ENCODE data around the gene UQCRC1. TPM values are rescaled to one million over a fixed set of nuclear protein-coding genes. Genes with fewer than 3 reads are reported as not detected.

The UQCRC1 gene
- total RNA-seq, 4 donors from 2014 or later: 679 to 861 (median 720) TPM

DNA sequence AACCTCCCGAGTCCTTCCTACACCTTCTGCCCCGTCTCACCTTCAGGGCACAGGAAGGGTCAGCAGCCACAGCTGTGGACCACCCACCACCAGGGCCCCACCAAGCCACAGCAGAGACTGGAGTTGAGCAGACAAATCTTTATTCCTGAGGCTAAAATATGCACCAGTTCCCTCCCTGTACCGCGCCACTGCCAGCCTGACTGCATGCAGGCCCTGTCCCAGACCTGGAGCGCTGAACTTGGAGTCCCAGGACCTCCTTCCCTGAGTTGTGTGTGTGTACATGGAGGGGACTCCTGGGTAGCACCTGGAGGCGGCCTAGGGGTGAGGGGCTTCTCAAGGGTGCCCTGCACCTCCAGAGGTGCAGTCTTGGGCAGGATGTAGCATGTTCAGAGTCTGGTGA lies 16.2 kb upstream of the UQCRC1 start:
- Histone ChIP-seq H3K4me1 (no peaks in the 10 kb centered on the region), H3K4me3 (no peak overlapping the region), H3K9me3 (no peaks in the 10 kb centered on the region), H3K36me3 (peaks cover 0 to 35% of the 10 kb centered on the region in 2 donors), H3K27ac (no peak overlapping the region), H3K27me3 (no peaks in the 10 kb centered on the region)
- ATAC-seq (no peak), DNase-seq (no peak)
- intact Hi-C loops (cut with DNase I; ENCODE audit: low total_unique reads): no loop called here
- in situ Hi-C loops (cut with MboI; ENCODE audit: low sequenced_read_pairs in 4 of 4): no loop called here
- TF ChIP-seq, protein P1, sequence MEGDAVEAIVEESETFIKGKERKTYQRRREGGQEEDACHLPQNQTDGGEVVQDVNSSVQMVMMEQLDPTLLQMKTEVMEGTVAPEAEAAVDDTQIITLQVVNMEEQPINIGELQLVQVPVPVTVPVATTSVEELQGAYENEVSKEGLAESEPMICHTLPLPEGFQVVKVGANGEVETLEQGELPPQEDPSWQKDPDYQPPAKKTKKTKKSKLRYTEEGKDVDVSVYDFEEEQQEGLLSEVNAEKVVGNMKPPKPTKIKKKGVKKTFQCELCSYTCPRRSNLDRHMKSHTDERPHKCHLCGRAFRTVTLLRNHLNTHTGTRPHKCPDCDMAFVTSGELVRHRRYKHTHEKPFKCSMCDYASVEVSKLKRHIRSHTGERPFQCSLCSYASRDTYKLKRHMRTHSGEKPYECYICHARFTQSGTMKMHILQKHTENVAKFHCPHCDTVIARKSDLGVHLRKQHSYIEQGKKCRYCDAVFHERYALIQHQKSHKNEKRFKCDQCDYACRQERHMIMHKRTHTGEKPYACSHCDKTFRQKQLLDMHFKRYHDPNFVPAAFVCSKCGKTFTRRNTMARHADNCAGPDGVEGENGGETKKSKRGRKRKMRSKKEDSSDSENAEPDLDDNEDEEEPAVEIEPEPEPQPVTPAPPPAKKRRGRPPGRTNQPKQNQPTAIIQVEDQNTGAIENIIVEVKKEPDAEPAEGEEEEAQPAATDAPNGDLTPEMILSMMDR (IDR thresholded peaks at IDR 0.05 in 4 of 5, conservative IDR thresholded peaks at IDR 0.05 in 1 of 5): no peak
- no peak for TF ChIP-seq POLR2A (IDR thresholded peaks at IDR 0.05)

DNA sequence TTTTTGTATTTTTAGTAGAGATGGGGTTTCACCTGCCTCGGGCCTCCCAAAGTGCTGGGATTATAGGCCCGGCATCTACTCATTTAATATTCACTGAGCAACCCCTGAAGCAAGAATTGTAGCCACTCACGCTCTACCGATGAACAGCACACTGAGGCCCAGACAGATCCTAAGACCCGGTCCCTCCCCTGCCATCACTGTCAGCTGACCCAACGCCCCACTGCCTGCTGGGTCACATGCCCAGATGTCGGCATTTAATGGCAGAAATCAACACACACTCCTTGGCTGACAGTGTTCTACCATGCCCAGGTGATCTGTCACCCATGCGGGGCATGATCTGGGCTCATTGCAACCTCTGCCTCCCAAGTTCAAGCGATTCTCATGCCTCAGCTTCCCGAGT lies 15.3 kb upstream of the UQCRC1 start:
- Histone ChIP-seq H3K4me3 (no peak overlapping the region), H3K27me3 (no peaks in the 10 kb centered on the region), H3K9me3 (no peaks in the 10 kb centered on the region), H3K36me3 (peaks cover 0 to 27% of the 10 kb centered on the region in 2 donors), H3K4me1 (no peaks in the 10 kb centered on the region), H3K27ac (no peak overlapping the region)
- TF ChIP-seq, protein P1 (IDR thresholded peaks at IDR 0.05 in 4 of 5, conservative IDR thresholded peaks at IDR 0.05 in 1 of 5): no peak
- no peak for TF ChIP-seq POLR2A (IDR thresholded peaks at IDR 0.05)
- intact Hi-C loops (cut with DNase I; ENCODE audit: low total_unique reads) (no loop called here), in situ Hi-C loops (cut with MboI; ENCODE audit: low sequenced_read_pairs in 4 of 4) (no loop called here)
- DNase-seq (no peak), ATAC-seq (no peak)

DNA sequence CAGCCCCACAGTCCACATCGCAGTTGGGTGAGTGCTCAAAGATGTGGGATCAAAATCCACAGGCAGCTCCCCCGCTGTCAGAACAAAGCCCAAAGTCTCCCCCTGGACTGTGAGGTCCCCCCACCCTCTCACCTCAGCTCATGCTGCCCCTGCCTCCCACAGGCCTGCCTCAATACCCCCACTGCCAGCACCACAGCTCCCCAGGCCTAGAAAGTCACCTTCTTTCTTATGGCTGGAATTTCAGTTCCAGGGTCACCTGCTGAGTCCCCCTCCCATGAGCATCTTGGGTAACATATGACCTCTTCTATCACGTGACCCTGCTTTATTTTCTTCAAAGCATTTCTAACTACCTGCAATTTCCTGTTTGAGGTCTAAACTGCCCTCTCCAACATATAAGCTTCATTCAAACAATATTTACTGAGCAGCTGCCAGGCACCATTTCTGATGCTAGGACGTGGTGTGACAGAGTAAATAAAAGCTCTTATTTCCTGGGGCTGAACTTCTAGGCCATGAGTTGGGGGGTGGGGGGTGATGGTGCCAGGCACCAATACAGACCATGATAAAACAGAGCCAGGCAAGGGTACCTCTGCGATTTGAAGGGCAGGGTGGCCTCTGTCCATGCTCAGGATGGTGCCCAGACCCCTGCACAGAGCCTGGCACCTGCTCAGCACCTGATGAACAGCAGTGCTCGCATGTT lies 14.6 kb upstream of the UQCRC1 start:
- no peaks in the 10 kb centered on the region for H3K4me1 ChIP-seq
- no peaks in the 10 kb centered on the region for H3K9me3 ChIP-seq
- H3K36me3 ChIP-seq: peaks cover 0 to 23% of the 10 kb centered on the region in 2 donors
- ATAC-seq (no peak), DNase-seq (no peak)
- in situ Hi-C loops (cut with MboI; ENCODE audit: low sequenced_read_pairs in 4 of 4) (no loop called here), intact Hi-C loops (cut with DNase I; ENCODE audit: low total_unique reads) (no loop called here)
- TF ChIP-seq POLR2A (IDR thresholded peaks at IDR 0.05): no peak
- TF ChIP-seq, protein P1 (IDR thresholded peaks at IDR 0.05 in 4 of 5, conservative IDR thresholded peaks at IDR 0.05 in 1 of 5): no peak
- H3K27me3 ChIP-seq: no peaks in the 10 kb centered on the region
- H3K27ac ChIP-seq: no peak overlapping the region
- no peak overlapping the region for H3K4me3 ChIP-seq

DNA sequence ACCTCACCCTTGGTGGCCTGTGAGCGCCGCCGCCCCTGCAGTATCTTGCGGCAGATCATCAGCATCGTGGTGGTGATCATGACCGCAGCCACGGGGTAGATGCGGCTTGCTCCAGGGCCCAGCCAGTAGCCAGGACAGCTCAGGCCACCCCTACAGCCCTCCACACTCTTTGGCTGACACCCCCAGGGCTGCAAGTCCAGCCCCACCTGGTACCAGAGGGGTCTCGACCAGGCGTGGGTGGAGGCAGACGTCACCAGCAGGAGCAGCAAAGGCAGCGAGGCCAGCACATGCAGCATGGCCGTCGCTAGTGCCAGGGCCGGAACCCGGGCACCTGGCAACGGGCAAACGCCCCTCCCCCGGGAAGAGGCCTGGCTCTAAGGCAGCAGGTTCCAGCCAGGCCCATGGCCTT lies 12.0 kb upstream of the UQCRC1 start, which contains the start of gene TMEM89:
Gene TMEM89, minus strand, starts transcription at position 309 of the 409 bp plus-strand sequence. Its CDS starts 13 bp downstream, at position 296.
- Histone ChIP-seq H3K27ac (no peak within 1 kb of the TSS), H3K4me1 (no peaks in the 10 kb centered on the region), H3K9me3 (no peaks in the 10 kb centered on the region), H3K4me3 (no peak within 1 kb of the TSS), H3K36me3 (peaks cover 0 to 8% of the 10 kb centered on the region in 2 donors), H3K27me3 (no peaks in the 10 kb centered on the region)
- ATAC-seq: no peak
- intact Hi-C loops (cut with DNase I; ENCODE audit: low total_unique reads): no loop called here
- TF ChIP-seq, protein P1 (IDR thresholded peaks at IDR 0.05 in 4 of 5, conservative IDR thresholded peaks at IDR 0.05 in 1 of 5): no peak
- TF ChIP-seq POLR2A (IDR thresholded peaks at IDR 0.05): no peak
- DNase-seq: no peak
- in situ Hi-C loops (cut with MboI; ENCODE audit: low sequenced_read_pairs in 4 of 4): no loop called here

Data from gastrocnemius medialis (tissue), 4 donors.